IPS DF 6.9 (cell line): ENCODE results near the gene TUBA3C.
"Not testable (repeated sequence)": the region's sequence is repeated elsewhere in the genome, so short reads cannot be mapped to it uniquely, and the experiment has no call there.

Source experiments
- DNase-seq: peaks from one replicate; pipeline ENCODE4 v3.0.0-alpha.2; 2013; ENCODE audit warnings: low read depth, low spot score
- H3K27ac ChIP-seq: one replicate; pipeline ENCODE4 v1.5.1; 2013; ENCODE audit warnings: low read length, control low read depth
- H3K27me3 ChIP-seq: 2 replicates; pipeline ENCODE4 v1.6.1; 2013; ENCODE audit warnings: mild to moderate bottlenecking, low read length; ENCODE audit not compliant: control insufficient read depth, insufficient read depth
- H3K36me3 ChIP-seq: 2 replicates; pipeline ENCODE4 v1.6.1; 2013; ENCODE audit warnings: low read length; ENCODE audit not compliant: control insufficient read depth, insufficient read depth
- H3K4me1 ChIP-seq: 2 replicates; pipeline ENCODE4 v1.6.1; 2013; ENCODE audit warnings: low read length; ENCODE audit not compliant: control insufficient read depth, insufficient read depth
- H3K4me3 ChIP-seq: 2 replicates; pipeline ENCODE4 v1.5.1; 2013; ENCODE audit warnings: mild to moderate bottlenecking, low read length
- H3K9me3 ChIP-seq: 2 replicates; pipeline ENCODE4 v1.6.1; 2013; ENCODE audit warnings: low read length, inconsistent platforms; ENCODE audit not compliant: control insufficient read depth, insufficient read depth
- WGBS: extraction: QIAGEN DNeasy Blood & Tissue Kit; methylation state at CpG from one replicate; pipeline ENCODE4 v1.1.7; 2013; ENCODE audit warnings: mixed read lengths, missing lambda C conversion rate; ENCODE audit not compliant: insufficient read length, insufficient coverage; 5-methylcytosine and 5-hydroxymethylcytosine counted together

The TUBA3C gene

DNA sequence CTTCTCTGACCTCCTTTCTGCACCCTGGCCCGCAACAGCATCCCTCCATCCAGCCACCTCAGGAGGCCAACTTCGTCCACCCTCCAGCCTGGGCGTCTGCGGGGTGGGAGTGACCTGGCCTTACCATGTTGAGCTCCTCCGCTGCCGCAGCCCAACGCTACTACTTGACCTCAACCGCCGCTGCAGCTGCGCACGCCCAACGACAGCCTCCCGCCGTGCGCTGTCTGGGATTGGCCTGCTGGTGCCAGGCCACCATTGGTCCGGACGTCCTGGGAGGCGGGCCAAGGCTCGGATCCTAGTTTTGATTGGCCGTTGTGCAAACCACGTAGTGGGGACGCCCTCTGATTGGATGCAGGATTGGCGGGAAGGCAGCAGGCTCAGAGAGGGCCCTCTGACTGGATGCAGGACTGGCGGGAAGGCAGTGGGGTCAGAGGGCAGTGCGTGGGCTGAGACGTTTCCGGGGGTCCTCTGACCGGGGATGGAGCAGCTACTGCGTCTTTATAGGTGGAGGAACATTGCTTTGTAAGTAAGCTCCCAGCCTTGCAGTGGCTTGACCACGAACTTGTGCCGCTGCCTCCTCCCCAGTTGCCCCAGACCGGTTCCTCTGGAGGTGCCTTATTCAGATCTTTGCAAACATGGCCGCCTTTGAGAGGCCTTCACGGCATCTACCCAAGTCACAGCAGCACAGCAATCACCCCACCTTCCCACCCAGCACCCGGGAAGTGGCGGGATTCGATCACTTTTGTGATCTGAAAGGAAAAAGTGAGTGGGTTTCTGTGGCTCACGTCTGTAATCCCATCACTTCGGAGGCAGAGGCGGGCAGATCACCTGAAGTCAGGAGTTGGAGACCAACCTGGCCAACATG is at the start of gene TUBA3C:
Gene TUBA3C, minus strand, starts transcription at position 204 of the 865 bp plus-strand sequence. Its CDS starts 77 bp downstream, at position 127.
- Histone ChIP-seq H3K36me3 (no peaks in the 10 kb centered on the region; the same call in 1 of the 2 replicates), H3K27ac (no peak within 1 kb of the TSS), H3K4me1 (no peaks in the 10 kb centered on the region; the same call in 1 of the 2 replicates), H3K9me3 (peaks cover 14% of the 10 kb centered on the region; the same call in 1 of the 2 replicates), H3K27me3 (no peaks in the 10 kb centered on the region), H3K4me3 (no peak within 1 kb of the TSS)
- WGBS: no CpG with 5 or more reads among the region's 40 CpGs
- DNase-seq: no peak

DNA sequence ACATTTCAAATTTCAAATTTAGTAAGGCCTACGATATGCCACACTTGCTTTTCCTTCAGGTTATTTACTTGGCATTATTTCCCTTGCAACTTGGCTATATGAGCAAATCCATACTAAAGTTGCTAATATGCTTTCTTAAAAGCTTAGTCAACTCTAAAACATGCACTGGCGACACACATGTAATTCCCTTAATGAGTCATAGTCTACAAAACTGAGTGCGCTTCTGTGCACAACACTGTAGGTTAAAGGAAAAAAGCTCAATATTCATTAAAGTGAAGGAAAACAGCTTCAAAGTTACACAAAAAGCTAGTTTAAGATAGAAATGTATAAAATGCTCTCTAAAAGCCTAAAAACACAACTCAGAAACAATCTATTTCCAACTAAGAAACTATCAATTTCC is 25.8 kb upstream of the TUBA3C start:
- DNase-seq, H3K36me3 ChIP-seq, H3K27me3 ChIP-seq, H3K4me1 ChIP-seq, H3K9me3 ChIP-seq, H3K27ac ChIP-seq, H3K4me3 ChIP-seq: not testable (repeated sequence)
- WGBS: no CpG with 5 or more reads among the region's 3 CpGs

DNA sequence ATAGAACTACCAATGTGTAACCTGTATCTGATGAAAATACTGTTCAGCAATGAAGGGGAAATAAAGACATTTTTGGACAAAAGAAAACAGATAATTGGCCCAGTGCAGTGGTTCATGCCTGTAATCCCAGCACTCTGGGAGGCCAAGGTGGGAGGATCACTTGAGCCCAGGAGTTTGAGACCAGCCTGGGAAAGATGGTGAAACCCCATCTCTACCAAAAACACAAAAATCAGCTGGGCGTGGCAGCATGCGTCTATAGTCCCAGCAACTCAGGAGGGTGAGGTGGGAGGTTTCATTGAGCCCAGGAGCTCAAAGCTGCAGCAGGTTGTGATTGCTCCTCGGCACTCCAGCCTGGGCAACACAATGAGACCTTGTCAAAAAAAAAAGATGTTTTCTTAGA is 11.0 kb upstream of the TUBA3C start:
- H3K4me1 ChIP-seq, H3K36me3 ChIP-seq, DNase-seq, H3K27me3 ChIP-seq, H3K4me3 ChIP-seq, H3K27ac ChIP-seq, H3K9me3 ChIP-seq: not testable (repeated sequence)
- no CpG with 5 or more reads among the region's 3 CpGs for WGBS

DNA sequence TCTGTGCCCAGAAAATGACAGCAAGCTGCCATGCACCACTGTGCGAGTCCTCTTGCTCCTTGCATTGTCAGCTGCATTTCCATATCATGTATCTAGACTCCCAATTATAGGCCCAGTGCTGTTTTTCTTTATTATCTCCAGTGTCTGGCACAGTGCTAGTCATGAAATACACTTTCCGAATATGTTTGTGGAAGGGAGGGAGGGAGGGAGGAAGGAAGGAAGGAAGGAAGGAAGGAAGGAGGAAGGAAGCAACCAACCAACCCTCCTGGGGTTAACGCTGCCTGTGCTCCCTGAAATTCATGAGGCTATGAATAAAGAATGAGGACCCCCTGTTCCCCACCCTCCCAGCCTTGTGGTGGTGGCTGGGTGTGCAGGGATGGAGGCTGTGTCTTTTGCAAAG is 8.3 kb upstream of the TUBA3C start:
- H3K27ac ChIP-seq, H3K4me1 ChIP-seq, H3K36me3 ChIP-seq, H3K27me3 ChIP-seq, H3K4me3 ChIP-seq, DNase-seq, H3K9me3 ChIP-seq: not testable (repeated sequence)
- no CpG with 5 or more reads among the region's 3 CpGs for WGBS

DNA sequence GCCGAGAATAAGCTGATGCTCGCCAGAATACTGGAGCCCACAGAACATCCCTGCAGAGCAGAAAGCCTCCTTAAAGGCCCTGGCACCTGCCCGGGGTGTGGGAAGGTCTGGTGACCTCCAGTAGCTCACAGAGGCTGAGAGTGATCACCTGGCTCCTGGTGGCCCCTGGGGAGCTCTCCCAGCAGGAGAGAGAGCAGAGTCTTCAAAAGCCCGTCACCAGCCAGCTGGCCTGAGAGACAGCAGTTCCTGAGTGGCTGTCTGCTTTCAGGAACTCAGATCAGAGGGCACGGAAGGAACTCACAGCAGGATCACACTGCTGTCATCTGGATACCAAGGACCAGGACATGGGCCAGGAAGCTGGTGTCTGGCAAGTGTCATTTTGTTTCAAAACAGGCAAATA is 7.7 kb upstream of the TUBA3C start:
- H3K4me3 ChIP-seq, H3K36me3 ChIP-seq, H3K9me3 ChIP-seq, DNase-seq, H3K27ac ChIP-seq, H3K27me3 ChIP-seq, H3K4me1 ChIP-seq: not testable (repeated sequence)
- no CpG with 5 or more reads among the region's 5 CpGs for WGBS

DNA sequence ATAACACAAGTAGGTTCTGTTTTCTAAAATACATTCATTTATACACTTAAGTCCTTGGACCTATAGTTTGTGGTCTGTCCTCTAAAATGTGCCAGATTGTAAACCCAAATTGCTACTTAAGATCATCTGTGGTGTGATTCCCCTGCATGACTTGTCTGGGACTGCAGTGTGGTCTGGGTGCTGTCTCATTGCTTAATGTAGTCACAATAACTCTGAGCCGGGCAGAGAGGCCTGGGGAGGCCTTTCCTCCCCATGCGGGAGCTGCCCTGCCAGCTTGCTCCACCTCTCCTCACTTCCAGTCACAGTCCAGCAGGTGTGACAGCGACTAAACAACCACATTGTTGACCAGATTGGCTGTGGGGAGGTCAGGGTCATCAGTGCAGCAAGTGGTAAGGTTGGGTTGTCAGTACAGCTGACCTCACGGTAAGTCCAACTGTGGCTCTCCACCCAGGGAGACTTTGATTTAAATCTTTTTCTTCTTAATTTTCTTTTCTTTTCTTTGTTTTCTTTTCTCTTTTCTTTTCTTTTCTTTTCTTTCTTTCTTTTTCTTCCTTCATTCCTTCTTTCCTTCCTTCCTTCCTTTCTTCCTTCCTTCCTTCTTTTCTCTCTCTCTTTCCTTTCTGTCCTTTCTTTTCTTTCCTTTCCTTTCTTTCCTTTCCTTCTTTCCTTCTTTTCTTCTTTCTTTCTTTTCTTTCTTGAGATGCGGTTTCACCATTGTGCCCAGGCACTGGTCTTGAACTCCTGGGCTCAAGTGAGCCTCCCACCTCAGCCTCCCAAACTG is 4.4 kb upstream of the TUBA3C start:
- DNase-seq: no peak
- peaks cover 14% of the 10 kb centered on the region; the same call in 1 of the 2 replicates for H3K9me3 ChIP-seq
- no peaks in the 10 kb centered on the region; the same call in 1 of the 2 replicates for H3K36me3 ChIP-seq
- no peaks in the 10 kb centered on the region; the same call in 1 of the 2 replicates for H3K4me1 ChIP-seq
- no peaks in the 10 kb centered on the region for H3K27me3 ChIP-seq
- H3K4me3 ChIP-seq: no peak overlapping the region
- H3K27ac ChIP-seq: no peak overlapping the region
- WGBS: no CpG with 5 or more reads among the region's 5 CpGs

DNA sequence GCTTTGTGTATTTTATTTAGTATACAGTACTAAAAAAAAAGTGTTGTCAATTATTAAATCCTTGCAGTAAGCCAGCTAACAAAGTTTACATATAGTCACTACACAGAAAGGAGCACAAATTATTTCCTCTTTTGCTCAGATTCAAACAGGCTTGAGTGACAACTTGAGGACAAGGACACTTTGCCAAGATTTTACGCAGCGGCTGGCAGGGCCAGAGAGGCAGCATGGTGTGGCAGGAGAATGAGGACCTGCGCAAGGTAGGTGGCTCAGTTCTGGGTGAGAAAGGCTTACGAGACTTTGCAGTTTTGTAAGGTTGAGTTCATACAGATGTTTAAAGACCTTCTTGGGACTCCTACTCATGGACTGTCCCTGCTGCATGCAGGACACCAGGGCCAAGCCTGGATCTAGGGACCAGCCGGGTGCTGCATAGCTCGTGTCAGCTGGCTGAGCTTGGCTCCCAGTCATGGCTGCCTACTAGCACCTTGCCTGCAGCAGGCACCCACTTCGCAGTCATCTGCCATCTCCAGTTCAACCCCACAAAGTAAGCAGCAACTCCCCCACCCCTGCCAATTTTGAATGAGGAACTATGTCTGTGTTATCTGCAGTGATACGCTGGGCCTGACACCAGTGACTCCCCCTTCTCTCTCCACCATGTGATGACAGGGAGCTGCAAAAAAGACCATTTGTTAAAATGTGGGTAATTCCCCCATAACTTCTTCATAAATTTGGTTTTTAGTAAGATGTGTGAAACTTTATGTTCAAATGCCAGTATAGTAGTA is 3.7 kb upstream of the TUBA3C start:
- Histone ChIP-seq H3K27ac (no peak overlapping the region), H3K4me3 (no peak overlapping the region), H3K9me3 (peaks cover 14% of the 10 kb centered on the region; the same call in 1 of the 2 replicates), H3K27me3 (no peaks in the 10 kb centered on the region), H3K4me1 (no peaks in the 10 kb centered on the region; the same call in 1 of the 2 replicates), H3K36me3 (no peaks in the 10 kb centered on the region; the same call in 1 of the 2 replicates)
- no CpG with 5 or more reads among the region's 8 CpGs for WGBS
- no peak for DNase-seq

DNA sequence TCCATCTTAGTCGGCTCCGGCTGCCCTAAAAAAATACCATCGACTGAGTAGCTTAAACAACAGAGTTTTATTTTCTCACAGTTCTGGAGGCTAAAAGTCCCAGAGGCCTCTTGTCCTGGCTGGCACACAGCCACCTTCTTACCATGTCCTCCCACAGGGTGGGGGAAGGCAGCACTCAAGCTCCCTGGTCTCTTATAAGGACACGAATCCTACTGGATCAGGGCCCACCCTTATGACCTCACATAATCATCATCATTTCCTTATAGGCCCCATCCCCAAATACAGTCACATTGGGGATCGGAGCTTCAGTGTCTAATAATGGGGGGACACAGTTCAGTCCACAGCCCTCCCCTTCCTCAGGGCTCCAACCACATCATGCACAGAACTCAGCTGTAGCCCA is 2.6 kb upstream of the TUBA3C start:
- no CpG with 5 or more reads among the region's 5 CpGs for WGBS

DNA sequence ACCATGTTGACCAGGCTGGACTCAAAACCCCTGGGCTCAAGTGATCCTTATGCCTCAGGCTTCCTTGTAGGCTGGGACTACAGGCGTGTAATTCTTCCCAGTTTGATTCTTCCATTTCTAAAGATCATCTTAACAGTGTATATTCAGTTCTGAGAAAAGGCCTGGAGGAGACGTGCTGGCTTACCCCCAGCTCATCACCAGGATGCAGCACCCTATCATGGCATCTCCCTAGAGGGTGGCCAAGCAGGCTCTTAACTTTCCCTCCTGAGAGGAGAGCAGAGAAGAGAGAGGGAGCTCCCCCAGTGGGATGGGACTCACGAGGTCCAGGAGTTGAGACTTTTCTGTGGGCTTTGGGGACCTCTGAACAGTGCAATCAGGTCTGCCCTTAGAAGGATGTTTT is 2.1 kb upstream of the TUBA3C start:
- Histone ChIP-seq H3K36me3 (no peaks in the 10 kb centered on the region; the same call in 1 of the 2 replicates), H3K9me3 (peaks cover 16% of the 10 kb centered on the region; the same call in 1 of the 2 replicates), H3K27me3 (no peaks in the 10 kb centered on the region), H3K4me1 (no peaks in the 10 kb centered on the region; the same call in 1 of the 2 replicates), H3K27ac (no peak overlapping the region), H3K4me3 (no peak overlapping the region)
- no CpG with 5 or more reads among the region's 3 CpGs for WGBS
- no peak for DNase-seq

More for the DNA sequence above, 2.6 kb upstream of the TUBA3C start:
- no peaks in the 10 kb centered on the region; the same call in 1 of the 2 replicates for H3K36me3 ChIP-seq
- H3K4me1 ChIP-seq: no peaks in the 10 kb centered on the region; the same call in 1 of the 2 replicates
- no peak for DNase-seq
- no peak overlapping the region for H3K27ac ChIP-seq
- peaks cover 14% of the 10 kb centered on the region; the same call in 1 of the 2 replicates for H3K9me3 ChIP-seq
- no peak overlapping the region for H3K4me3 ChIP-seq
- no peaks in the 10 kb centered on the region for H3K27me3 ChIP-seq

DNA sequence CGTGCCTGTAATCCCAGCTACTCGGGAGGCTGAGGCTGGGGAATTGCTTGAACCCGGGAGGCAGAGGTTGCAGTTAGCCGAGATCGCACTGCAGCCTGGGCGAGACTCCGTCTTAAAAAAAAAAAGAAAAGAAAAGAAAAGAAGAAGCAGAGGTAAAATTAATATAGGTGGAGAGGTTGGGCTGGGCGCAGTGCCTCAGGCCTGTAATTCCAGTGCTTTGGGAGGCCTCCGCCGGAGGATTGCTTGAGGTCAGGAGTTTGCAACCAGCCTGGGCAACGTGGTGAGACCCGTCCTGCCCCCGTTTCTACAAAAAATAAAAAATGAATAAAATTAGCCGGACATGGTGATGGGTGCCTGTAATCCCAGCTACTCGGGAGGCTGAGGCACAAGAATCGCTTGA is 912 bp upstream of the TUBA3C start:
- DNase-seq: no peak
- Histone ChIP-seq H3K27me3 (no peaks in the 10 kb centered on the region), H3K4me3 (no peak overlapping the region), H3K9me3 (peaks cover 16% of the 10 kb centered on the region; the same call in 1 of the 2 replicates), H3K4me1 (no peaks in the 10 kb centered on the region; the same call in 1 of the 2 replicates), H3K27ac (no peak overlapping the region), H3K36me3 (no peaks in the 10 kb centered on the region; the same call in 1 of the 2 replicates)
- no CpG with 5 or more reads among the region's 16 CpGs for WGBS
